ENCODE data around the gene INSM1. TPM values are rescaled to one million over a fixed set of nuclear protein-coding genes. Genes with fewer than 3 reads are reported as not detected.

The INSM1 gene
- total and polyA plus RNA-seq, 2 experiments from 2014 or later, result 0.55 to 1.2 TPM

DNA sequence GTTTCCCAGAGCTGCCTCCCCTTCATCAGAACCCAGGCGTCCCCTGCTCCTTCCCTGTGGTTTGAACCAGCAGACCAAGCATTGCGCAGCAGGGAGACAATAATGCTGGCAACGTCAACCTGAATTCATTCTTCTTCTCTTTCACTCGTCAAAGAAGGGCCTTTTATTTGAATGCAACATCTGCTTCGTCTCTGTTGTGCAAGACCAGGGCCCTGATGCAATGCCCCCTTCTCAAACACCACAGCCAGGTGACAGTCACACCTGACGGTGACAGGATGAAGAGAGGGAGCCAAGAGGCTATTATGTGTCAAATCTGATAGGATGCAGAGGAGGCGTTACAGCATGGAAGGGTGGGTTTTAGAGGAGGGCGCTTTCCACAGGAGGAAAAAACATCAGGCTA is 8.0 kb downstream of the INSM1 start:
- Histone ChIP-seq H3K4me1 (ENCODE audit: insufficient read depth) (peaks cover 28% of the 10 kb centered on the region), H4K20me1 (replicated peaks; ENCODE audit: insufficient read depth) (no peaks in the 10 kb centered on the region), H3K27ac (ENCODE audit: low read depth) (no peak overlapping the region), H3K79me2 (replicated peaks; ENCODE audit: insufficient read depth) (no peaks in the 10 kb centered on the region), H3K4me2 (no peak overlapping the region), H3K27me3 (ENCODE audit: insufficient read depth) (peaks cover 37% of the 10 kb centered on the region), H3K4me3 (no peak overlapping the region), H2AFZ (no peak overlapping the region), H3K36me3 (ENCODE audit: insufficient read depth) (no peaks in the 10 kb centered on the region), H3F3A (replicated peaks; ENCODE audit: low read depth) (no peaks in the 10 kb centered on the region), H3K9me2 (ENCODE audit: insufficient read depth) (peaks cover 15% of the 10 kb centered on the region)
- Mint-ChIP-seq H3K36me3 (ENCODE audit: low read depth) (peaks cover 4% of the 10 kb centered on the region; the same call in 2 of the 3 replicates), H3K4me1 (peaks cover 27% of the 10 kb centered on the region), H3K27ac (no peak overlapping the region), H3K9me3 (peaks cover 11% of the 10 kb centered on the region), H3K27me3 (ENCODE audit: insufficient read depth, low read depth, poor library complexity) (peaks cover 44% of the 10 kb centered on the region), H3K4me3 (no peak overlapping the region)
- DNase-seq (ENCODE audit: low spot score) (no peak), ATAC-seq (no peak)
- TF ChIP-seq JUNB (IDR thresholded peaks at IDR 0.05; ENCODE audit: unreplicated experiment), result no peak

DNA sequence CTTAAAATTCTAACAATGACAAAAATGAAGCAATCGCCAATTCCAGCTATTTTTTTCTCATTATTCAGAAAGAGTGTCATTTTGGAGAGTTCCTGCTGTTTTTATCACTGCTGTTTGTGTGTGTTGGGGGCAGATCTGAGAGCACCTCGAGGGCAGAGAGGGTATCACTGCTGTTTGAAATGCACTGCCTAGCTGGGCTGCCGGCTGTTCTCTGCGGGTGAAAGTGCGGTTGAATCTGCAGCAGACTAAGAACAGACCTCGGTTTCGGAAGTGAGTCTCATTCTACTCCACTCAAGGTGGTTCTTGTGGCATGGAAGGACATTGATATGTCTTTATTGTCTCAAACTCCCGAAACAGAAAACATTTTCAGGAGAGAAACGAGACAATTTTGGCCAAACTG is 18.3 kb downstream of the INSM1 start:
- H3K27ac Mint-ChIP-seq, result no peak overlapping the region
- Histone ChIP-seq H3K36me3 (ENCODE audit: insufficient read depth) (no peaks in the 10 kb centered on the region), H3K27me3 (ENCODE audit: insufficient read depth) (no peaks in the 10 kb centered on the region), H3K79me2 (replicated peaks; ENCODE audit: insufficient read depth) (no peaks in the 10 kb centered on the region), H3K27ac (ENCODE audit: low read depth) (no peak overlapping the region), H3K4me2 (no peak overlapping the region), H4K20me1 (replicated peaks; ENCODE audit: insufficient read depth) (no peaks in the 10 kb centered on the region), H3K4me1 (ENCODE audit: insufficient read depth) (no peaks in the 10 kb centered on the region), H3F3A (replicated peaks; ENCODE audit: low read depth) (no peaks in the 10 kb centered on the region), H3K9me2 (ENCODE audit: insufficient read depth) (peaks cover 4% of the 10 kb centered on the region; the same call in 1 of the 2 replicates), H3K4me3 (no peak overlapping the region), H2AFZ (no peak overlapping the region)
- H3K4me3 Mint-ChIP-seq, result no peak overlapping the region
- DNase-seq (ENCODE audit: low spot score), result no peak
- H3K27me3 Mint-ChIP-seq (ENCODE audit: insufficient read depth, low read depth, poor library complexity), result no peaks in the 10 kb centered on the region
- ATAC-seq, result 0 out of 3 replicates have a peak, but pooled peaks have one; percentile 28
- TF ChIP-seq, protein P1, sequence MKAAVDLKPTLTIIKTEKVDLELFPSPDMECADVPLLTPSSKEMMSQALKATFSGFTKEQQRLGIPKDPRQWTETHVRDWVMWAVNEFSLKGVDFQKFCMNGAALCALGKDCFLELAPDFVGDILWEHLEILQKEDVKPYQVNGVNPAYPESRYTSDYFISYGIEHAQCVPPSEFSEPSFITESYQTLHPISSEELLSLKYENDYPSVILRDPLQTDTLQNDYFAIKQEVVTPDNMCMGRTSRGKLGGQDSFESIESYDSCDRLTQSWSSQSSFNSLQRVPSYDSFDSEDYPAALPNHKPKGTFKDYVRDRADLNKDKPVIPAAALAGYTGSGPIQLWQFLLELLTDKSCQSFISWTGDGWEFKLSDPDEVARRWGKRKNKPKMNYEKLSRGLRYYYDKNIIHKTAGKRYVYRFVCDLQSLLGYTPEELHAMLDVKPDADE (IDR thresholded peaks at IDR 0.05), result no peak
- no peak for TF ChIP-seq CREB1 (CRISPR knock-in tag; IDR thresholded peaks at IDR 0.05; ENCODE audit: low read depth)
- H3K9me3 Mint-ChIP-seq, result peaks cover 3% of the 10 kb centered on the region; the same call in 1 of the 3 replicates
- H3K4me1 Mint-ChIP-seq, result no peaks in the 10 kb centered on the region; the same call in 2 of the 3 replicates
- no peaks in the 10 kb centered on the region for H3K36me3 Mint-ChIP-seq (ENCODE audit: low read depth)

DNA sequence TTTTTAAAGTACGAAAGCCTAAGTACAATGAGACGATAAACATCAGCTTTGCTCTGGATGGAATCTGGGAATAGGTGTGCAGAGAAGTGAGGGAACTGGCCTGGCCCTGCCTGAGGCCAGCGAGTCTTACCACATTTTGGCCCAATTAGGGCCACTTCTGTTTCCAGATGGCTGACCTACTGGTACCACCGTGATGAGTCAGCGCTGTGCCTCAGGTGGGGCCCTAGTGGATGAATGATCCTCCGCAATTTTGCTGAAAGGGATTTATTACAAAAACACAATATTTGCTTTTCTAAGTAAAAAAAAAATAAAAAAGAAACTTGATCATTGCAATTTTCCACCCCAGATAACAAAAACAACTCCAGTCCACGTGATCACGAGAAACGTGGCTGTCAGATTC is 22.5 kb downstream of the INSM1 start:
- no peaks in the 10 kb centered on the region for H3K9me2 ChIP-seq (ENCODE audit: insufficient read depth)
- ATAC-seq (no peak), DNase-seq (ENCODE audit: low spot score) (no peak)
- Mint-ChIP-seq H3K4me3 (no peak overlapping the region), H3K27ac (no peak overlapping the region; the same call in 1 of the 2 replicates), H3K36me3 (ENCODE audit: low read depth) (no peaks in the 10 kb centered on the region; the same call in 2 of the 3 replicates), H3K4me1 (peaks cover 10% of the 10 kb centered on the region; the same call in 2 of the 3 replicates), H3K27me3 (ENCODE audit: insufficient read depth, low read depth, poor library complexity) (peaks cover 4% of the 10 kb centered on the region), H3K9me3 (no peaks in the 10 kb centered on the region)
- H3K4me3 ChIP-seq, result no peak overlapping the region
- H4K20me1 ChIP-seq (replicated peaks; ENCODE audit: insufficient read depth), result no peaks in the 10 kb centered on the region
- no peaks in the 10 kb centered on the region for H3K27me3 ChIP-seq (ENCODE audit: insufficient read depth)
- H3K36me3 ChIP-seq (ENCODE audit: insufficient read depth), result no peaks in the 10 kb centered on the region
- no peaks in the 10 kb centered on the region for H3F3A ChIP-seq (replicated peaks; ENCODE audit: low read depth)
- TF ChIP-seq ZNF114 (CRISPR knock-in tag; IDR thresholded peaks at IDR 0.05), result no peak
- TF ChIP-seq NANOG (IDR thresholded peaks at IDR 0.05; ENCODE audit: borderline replicate concordance), result no peak
- TF ChIP-seq, protein P2, sequence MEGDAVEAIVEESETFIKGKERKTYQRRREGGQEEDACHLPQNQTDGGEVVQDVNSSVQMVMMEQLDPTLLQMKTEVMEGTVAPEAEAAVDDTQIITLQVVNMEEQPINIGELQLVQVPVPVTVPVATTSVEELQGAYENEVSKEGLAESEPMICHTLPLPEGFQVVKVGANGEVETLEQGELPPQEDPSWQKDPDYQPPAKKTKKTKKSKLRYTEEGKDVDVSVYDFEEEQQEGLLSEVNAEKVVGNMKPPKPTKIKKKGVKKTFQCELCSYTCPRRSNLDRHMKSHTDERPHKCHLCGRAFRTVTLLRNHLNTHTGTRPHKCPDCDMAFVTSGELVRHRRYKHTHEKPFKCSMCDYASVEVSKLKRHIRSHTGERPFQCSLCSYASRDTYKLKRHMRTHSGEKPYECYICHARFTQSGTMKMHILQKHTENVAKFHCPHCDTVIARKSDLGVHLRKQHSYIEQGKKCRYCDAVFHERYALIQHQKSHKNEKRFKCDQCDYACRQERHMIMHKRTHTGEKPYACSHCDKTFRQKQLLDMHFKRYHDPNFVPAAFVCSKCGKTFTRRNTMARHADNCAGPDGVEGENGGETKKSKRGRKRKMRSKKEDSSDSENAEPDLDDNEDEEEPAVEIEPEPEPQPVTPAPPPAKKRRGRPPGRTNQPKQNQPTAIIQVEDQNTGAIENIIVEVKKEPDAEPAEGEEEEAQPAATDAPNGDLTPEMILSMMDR (conservative IDR thresholded peaks at IDR 0.05; ENCODE audit: low read depth in 2 of 2), result no peak
- TF ChIP-seq, protein P1 (IDR thresholded peaks at IDR 0.05), result no peak
- TF ChIP-seq POLR2AphosphoS5 (IDR thresholded peaks at IDR 0.05; ENCODE audit: low read depth), result no peak
- TF ChIP-seq, protein P3, sequence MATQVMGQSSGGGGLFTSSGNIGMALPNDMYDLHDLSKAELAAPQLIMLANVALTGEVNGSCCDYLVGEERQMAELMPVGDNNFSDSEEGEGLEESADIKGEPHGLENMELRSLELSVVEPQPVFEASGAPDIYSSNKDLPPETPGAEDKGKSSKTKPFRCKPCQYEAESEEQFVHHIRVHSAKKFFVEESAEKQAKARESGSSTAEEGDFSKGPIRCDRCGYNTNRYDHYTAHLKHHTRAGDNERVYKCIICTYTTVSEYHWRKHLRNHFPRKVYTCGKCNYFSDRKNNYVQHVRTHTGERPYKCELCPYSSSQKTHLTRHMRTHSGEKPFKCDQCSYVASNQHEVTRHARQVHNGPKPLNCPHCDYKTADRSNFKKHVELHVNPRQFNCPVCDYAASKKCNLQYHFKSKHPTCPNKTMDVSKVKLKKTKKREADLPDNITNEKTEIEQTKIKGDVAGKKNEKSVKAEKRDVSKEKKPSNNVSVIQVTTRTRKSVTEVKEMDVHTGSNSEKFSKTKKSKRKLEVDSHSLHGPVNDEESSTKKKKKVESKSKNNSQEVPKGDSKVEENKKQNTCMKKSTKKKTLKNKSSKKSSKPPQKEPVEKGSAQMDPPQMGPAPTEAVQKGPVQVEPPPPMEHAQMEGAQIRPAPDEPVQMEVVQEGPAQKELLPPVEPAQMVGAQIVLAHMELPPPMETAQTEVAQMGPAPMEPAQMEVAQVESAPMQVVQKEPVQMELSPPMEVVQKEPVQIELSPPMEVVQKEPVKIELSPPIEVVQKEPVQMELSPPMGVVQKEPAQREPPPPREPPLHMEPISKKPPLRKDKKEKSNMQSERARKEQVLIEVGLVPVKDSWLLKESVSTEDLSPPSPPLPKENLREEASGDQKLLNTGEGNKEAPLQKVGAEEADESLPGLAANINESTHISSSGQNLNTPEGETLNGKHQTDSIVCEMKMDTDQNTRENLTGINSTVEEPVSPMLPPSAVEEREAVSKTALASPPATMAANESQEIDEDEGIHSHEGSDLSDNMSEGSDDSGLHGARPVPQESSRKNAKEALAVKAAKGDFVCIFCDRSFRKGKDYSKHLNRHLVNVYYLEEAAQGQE (IDR thresholded peaks at IDR 0.05; ENCODE audit: unreplicated experiment), result no peak
- TF ChIP-seq STAT1 (IDR thresholded peaks at IDR 0.05; ENCODE audit: unreplicated experiment), result no peak
- no peak for TF ChIP-seq JUNB (IDR thresholded peaks at IDR 0.05; ENCODE audit: unreplicated experiment)
- no peaks in the 10 kb centered on the region for H3K79me2 ChIP-seq (replicated peaks; ENCODE audit: insufficient read depth)
- H3K27ac ChIP-seq (ENCODE audit: low read depth), result no peak overlapping the region
- no peak overlapping the region for H3K4me2 ChIP-seq
- no peak overlapping the region for H2AFZ ChIP-seq
- H3K4me1 ChIP-seq (ENCODE audit: insufficient read depth), result no peaks in the 10 kb centered on the region

Measured in GM23338 (cell line).